ENCODE results near the gene CFAP74.

Gene CFAP74

GRCh38 chr1:1914971-1915692 lies 88.5 kb downstream of the CFAP74 start, which contains the start of gene CALML6:
TSS of gene CALML6 (plus strand) at chr1:1915260. CDS start at chr1:1915281, 21 bp downstream.
- no peak for DNase-seq (ENCODE audit: low read depth)

DNA sequence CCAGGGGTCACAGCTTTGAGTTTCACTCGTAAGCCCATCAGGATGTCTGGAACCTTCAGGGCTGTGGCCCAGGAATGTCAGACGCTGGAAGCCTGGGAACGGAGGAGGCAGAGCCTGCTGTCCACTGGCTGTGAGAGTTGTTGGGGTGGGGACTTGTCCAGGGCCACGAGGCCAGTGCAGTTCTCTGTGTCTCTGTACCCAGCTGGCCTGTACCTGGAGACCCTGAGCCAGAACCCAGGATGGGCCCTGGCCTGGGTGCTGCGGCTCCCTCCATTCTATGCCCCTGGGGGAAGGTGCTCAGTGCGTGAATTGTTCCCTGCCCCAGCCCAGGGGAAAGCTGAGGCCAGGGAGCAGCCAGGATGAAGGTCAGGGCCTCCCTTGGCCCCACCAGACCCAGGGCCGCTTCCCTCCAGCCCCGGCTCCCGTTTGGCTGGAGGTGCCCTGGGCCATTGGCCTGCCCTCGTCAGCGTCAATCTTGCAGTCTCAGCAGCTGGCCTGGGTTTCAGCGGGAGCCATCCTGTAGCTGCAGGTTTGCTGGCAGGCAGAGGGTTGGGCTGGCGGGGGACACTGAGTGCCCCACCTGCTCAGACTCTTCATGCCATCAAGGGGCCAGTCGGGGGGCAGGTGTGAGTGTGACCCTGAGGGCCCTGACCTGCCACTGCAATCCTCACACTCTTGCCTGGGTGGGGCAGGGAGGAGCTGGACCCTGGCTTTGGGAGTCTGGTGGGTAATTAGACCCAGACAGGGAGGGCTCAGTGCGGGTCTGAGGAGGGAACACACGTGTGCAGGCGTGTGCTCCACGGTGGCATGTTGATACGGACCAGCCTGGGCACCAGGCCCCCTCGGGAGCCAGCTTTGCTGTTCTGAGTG lies 89.2 kb downstream of the CFAP74 start:
- no peak for DNase-seq (ENCODE audit: low read depth)

DNA sequence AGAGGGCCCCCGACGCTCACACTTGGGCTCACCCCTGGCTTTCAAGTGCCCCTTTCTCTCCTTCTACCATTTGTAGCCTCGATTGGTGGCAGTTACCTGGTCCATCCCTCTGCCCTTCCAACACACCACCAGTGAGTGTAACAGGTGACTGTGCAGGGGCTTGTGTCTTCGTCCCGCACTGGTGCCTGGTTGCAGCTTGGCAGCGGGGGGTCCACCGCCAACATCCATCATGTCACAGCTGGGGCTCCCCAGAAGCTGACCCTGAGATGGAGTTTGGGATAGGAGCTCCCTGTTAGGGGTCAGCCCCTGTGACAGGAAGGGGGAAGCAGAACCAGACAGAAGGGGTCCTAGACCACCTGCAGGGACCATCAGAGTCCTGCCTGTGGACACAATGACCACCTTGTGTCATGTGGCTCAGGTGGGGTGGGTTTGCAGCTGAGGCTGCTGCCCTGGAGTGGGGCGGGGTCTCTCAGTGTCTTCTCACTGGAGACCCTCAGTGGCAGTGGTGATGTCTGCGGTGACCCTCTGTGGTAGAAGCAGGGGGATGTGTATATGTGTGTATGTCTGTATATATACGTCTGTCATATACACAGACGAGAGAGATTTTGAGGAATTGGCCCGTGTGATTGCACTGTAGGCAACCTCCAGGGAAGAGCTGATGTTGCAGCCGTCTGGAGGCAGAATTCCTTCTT lies 92.1 kb downstream of the CFAP74 start:
- no peak for DNase-seq (ENCODE audit: low read depth)

- DNase-seq (ENCODE audit: low read depth) = no peak
Observed at GRCh38 chr1:1910651-1911331, 92.8 kb downstream of the CFAP74 start.

DNA sequence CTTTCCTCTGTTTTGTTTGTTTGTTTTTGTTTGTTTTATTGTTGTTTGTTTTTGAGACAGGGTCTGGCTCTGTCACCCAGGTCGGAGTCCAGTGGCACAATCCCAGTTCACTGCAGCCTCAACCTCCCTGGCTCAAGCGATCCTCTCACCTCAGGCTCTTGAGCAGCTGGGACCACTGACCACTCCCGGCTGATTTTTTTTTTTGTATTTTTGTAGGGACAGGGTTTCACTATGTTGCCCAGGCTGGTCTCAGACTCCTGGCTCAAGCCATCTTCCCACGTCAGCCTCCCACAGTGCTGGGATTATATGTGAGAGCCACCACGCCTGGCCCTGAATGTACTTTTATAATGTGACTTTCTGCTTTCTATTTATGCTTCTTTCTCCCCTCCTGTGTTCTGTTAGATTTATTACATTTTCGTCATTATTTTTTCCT lies 93.5 kb downstream of the CFAP74 start:
- no peak for DNase-seq (ENCODE audit: low read depth)

- DNase-seq (ENCODE audit: low read depth) = no peak
Observed at GRCh38 chr1:1908506-1908791, 95.1 kb downstream of the CFAP74 start.

GRCh38 chr1:1907098-1907736 lies 96.4 kb downstream of the CFAP74 start:
- no peak for DNase-seq (ENCODE audit: low read depth)

GRCh38 chr1:1906185-1907097 lies 97.1 kb downstream of the CFAP74 start:
- peak; percentile 61 for DNase-seq (ENCODE audit: low read depth)

GRCh38 chr1:1903224-1903623 lies 100.4 kb downstream of the CFAP74 start:
- DNase-seq (ENCODE audit: low read depth) = no peak

DNA sequence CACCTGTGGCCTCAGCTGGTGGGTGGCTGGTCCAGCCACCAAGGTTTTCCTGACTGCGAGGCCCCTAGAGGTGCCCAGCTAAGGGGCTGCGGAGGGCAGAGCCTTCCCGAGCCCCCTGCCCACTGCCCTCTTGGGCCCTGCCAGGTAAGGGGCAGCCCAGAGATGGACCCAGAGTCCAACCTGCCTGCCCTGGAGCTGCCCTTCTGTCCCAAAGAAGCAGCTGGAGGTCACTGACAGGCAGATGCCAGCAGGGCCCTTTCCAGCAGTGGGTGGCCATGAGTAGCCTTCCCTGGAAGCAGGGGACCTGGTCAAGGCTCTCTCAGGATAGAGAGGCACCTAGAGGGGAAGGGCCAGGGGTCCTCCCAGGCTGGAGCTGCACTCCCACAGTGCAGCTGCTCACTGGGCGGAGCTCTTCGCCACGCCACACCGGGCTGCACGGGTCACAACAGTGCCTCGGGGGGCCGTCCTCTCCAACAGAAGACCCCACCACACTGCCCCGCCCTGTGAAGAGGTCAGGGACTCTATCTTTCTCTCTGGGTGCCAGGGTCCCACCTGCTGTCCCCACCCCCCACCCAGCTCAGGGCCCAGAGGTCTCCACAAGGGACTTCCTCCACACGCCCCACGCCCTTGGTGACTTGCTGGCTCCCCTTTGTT lies 101.8 kb downstream of the CFAP74 start:
- DNase-seq (ENCODE audit: low read depth) = no peak

GRCh38 chr1:1900883-1901640 lies 102.5 kb downstream of the CFAP74 start:
- no peak for DNase-seq (ENCODE audit: low read depth)

DNA sequence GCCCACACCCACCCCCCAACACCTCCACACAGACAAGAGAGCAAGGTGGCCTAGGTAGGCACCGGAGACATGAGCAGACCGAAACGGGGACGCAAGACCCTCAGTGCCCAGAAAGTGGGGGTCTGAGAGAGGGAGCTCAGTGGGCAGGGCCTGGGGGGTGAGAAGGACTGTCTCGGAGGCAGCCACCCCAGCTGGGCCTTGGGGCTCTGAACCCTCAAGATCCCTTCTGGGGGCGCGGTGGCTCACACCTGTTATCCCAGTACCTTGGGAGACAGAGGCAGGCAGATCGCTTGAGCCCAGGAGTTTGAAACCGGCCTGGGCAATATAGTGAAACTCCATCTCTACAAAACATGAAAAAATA lies 103.6 kb downstream of the CFAP74 start:
- DNase-seq (ENCODE audit: low read depth) = no peak

DNA sequence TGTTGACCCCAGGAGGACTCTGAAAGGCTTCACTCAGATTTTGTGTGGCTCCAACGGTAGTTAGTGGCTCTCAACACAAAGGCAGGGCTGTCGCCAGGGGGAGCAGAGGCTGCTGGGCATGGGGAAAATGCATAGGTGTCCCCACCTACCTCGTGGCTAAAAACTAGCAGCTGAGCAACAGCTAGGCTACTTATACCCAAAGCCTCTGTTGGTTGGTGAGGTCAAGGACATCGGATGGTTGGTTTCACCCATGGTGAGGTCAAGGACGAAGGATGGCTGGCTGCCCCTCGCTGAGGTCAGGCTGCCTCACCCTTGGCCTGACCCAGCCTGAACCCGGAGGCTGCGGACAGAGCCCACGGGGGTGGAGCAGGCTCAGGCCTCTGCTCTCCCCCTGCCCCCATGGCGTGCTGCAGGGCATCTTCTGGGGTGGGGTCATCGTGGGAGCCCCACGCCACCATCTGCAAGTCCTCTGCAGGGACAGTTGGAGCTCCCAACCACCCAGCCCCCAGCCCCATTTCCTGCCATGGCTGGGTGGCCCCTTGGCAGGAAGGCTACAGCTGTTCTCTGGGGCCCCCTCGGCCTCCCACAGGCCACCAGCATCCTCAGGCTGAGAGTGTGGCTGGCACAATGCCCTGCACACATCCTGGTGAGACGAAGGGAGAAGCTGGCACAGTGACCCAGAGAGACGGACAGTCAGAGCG lies 104.2 kb downstream of the CFAP74 start:
- no peak for DNase-seq (ENCODE audit: low read depth)

GRCh38 chr1:1898246-1898933 lies 105.2 kb downstream of the CFAP74 start:
- DNase-seq (ENCODE audit: low read depth) = no peak

GRCh38 chr1:1895456-1896336 lies 107.9 kb downstream of the CFAP74 start:
- DNase-seq (ENCODE audit: low read depth) = no peak

DNA sequence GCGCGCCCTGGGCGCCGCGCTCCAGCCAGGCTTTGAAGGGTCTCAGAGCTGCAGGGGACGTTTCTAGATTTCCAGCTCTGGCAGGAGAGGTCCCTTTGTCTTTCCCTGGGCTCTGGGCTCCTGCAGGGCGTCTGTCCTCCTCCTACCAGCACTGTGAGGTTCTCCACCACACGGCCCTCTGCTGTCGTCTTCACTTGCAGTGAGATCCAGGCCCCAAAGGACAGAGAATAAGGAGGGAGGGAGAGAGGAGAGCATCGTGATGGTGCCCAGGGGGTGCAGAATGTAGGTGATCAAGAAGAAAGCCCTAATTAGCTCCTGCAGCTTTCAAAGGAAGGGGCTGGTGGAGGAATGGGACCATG lies 108.5 kb downstream of the CFAP74 start:
- DNase-seq (ENCODE audit: low read depth) = no peak

GRCh38 chr1:1894354-1895059 lies 109.1 kb downstream of the CFAP74 start:
- DNase-seq (ENCODE audit: low read depth) = no peak

Data from amniotic epithelial cell (primary cell).